Nephron progenitor cell (in vitro differentiated cells): ENCODE data around the gene GATAD2A.

Experiments
- DNase-seq: peaks from one replicate; pipeline ENCODE4 v3.0.0; 2021
- H3K27ac Mint-ChIP-seq: 2 replicates; pipeline ENCODE4 v1.8.0; 2021; ENCODE audit warnings: mild to moderate bottlenecking, moderate library complexity, mixed read lengths
- H3K27me3 Mint-ChIP-seq: 2 replicates; pipeline ENCODE4 v1.8.0; 2021; ENCODE audit warnings: mild to moderate bottlenecking, low read depth, mixed read lengths; ENCODE audit not compliant: poor library complexity
- H3K36me3 Mint-ChIP-seq: 2 replicates; pipeline ENCODE4 v1.8.0; 2021; ENCODE audit warnings: low read depth, mixed read lengths
- H3K4me1 Mint-ChIP-seq: 2 replicates; pipeline ENCODE4 v1.8.0; 2021; ENCODE audit warnings: mixed read lengths
- H3K4me3 Mint-ChIP-seq: 2 replicates; pipeline ENCODE4 v1.8.0; 2021; ENCODE audit warnings: mild to moderate bottlenecking, moderate library complexity, mixed read lengths
- H3K9me3 Mint-ChIP-seq: 2 replicates; pipeline ENCODE4 v1.8.0; 2021; ENCODE audit warnings: mild to moderate bottlenecking, moderate library complexity, mixed read lengths
- TF ChIP-seq, protein P1 (sequence below): fragments of 200-600 bp; sonication (generic); IDR thresholded peaks from 2 replicates; pipeline ENCODE4 v1.5.0; 2021; ENCODE audit warnings: antibody characterized with exemption

Gene GATAD2A

DNA sequence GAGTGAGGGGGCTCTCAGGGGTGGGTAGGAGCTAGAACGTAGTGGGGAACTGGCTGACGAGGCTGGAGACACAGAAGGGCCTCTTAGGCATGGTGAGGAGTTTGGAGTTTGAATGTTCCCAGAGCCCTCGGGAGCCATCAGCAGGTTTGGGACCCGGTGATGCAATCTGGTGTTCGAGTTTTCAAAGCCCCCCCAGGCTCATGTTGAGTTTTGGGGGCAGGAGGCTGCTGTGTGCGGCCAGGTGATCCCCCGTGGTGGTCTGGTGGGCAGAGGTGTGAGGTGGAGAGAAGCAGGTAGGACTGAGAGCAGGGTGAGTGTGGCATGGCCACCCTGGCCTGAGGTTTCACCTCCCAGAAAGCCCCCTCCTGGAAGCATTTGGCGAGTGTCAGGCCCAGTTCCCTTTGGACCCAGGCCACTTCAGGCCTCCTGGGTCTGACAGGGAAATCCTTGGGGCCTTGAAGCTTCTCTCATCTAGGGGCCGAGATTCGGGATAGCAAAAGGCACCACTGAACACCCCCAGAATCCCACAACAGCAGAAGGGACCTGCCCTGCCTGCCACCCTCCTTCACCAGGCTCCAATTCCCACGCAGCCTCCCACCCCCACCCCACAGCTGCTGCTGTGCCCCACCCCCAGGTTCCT, 124.4 kb downstream of the GATAD2A start:
- H3K27ac Mint-ChIP-seq, result peak overlapping the region; percentile 88
- peaks cover 23% of the 10 kb centered on the region for H3K36me3 Mint-ChIP-seq
- no peaks in the 10 kb centered on the region for H3K9me3 Mint-ChIP-seq
- no peak for DNase-seq
- no peak overlapping the region for H3K4me3 Mint-ChIP-seq
- TF ChIP-seq, protein P1, sequence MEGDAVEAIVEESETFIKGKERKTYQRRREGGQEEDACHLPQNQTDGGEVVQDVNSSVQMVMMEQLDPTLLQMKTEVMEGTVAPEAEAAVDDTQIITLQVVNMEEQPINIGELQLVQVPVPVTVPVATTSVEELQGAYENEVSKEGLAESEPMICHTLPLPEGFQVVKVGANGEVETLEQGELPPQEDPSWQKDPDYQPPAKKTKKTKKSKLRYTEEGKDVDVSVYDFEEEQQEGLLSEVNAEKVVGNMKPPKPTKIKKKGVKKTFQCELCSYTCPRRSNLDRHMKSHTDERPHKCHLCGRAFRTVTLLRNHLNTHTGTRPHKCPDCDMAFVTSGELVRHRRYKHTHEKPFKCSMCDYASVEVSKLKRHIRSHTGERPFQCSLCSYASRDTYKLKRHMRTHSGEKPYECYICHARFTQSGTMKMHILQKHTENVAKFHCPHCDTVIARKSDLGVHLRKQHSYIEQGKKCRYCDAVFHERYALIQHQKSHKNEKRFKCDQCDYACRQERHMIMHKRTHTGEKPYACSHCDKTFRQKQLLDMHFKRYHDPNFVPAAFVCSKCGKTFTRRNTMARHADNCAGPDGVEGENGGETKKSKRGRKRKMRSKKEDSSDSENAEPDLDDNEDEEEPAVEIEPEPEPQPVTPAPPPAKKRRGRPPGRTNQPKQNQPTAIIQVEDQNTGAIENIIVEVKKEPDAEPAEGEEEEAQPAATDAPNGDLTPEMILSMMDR, result no peak
- H3K4me1 Mint-ChIP-seq, result peaks cover 64% of the 10 kb centered on the region
- peaks cover 14% of the 10 kb centered on the region for H3K27me3 Mint-ChIP-seq

DNA sequence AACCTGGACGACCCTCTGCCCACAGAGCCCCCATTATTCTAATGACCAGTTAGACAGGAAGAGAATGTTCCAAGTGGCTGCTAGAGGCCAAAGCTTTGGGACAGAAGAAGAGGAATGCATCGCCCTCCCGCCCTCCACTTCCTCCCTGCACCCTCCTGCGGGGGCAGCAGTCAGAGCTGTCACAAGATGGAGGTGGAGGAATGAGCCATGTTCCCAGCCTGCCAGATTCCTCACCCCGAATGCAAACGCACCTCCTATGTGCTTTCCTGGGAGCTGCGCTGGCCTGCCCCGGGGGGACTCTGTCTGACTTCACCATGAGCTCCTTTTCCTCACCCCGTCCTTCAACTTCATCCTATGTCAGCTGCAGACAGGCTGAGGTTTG, 124.9 kb downstream of the GATAD2A start:
- peaks cover 23% of the 10 kb centered on the region for H3K36me3 Mint-ChIP-seq
- H3K27ac Mint-ChIP-seq, result peak overlapping the region; percentile 88
- H3K4me1 Mint-ChIP-seq, result peaks cover 59% of the 10 kb centered on the region
- TF ChIP-seq, protein P1, result no peak
- no peaks in the 10 kb centered on the region for H3K9me3 Mint-ChIP-seq
- no peak overlapping the region for H3K4me3 Mint-ChIP-seq
- DNase-seq, result no peak
- peaks cover 14% of the 10 kb centered on the region for H3K27me3 Mint-ChIP-seq

DNA sequence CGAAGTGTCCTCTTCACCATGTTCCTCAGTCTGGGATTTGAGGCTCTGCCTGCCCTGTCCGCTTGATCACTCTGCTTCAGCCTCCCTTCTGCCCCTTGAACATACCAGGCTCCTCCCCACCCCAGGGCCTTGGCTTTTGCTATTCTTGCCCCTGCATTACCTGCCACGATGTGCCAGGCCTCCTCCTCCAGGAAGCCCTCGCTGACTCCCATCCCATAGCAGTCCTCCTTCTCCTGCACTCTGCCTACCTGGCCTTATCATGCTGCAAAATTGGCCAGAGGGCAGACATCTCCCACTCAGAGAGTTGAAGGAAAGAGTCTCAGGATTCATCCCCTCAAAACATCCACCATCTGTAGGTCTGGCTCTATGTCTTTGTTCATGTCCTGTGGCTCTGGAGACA, 125.4 kb downstream of the GATAD2A start:
- no peak overlapping the region for H3K4me3 Mint-ChIP-seq
- TF ChIP-seq, protein P1, result no peak
- H3K9me3 Mint-ChIP-seq, result no peaks in the 10 kb centered on the region
- peaks cover 14% of the 10 kb centered on the region for H3K27me3 Mint-ChIP-seq
- H3K27ac Mint-ChIP-seq, result peak overlapping the region; percentile 88
- DNase-seq, result no peak
- peaks cover 23% of the 10 kb centered on the region for H3K36me3 Mint-ChIP-seq
- H3K4me1 Mint-ChIP-seq, result peaks cover 57% of the 10 kb centered on the region

DNA sequence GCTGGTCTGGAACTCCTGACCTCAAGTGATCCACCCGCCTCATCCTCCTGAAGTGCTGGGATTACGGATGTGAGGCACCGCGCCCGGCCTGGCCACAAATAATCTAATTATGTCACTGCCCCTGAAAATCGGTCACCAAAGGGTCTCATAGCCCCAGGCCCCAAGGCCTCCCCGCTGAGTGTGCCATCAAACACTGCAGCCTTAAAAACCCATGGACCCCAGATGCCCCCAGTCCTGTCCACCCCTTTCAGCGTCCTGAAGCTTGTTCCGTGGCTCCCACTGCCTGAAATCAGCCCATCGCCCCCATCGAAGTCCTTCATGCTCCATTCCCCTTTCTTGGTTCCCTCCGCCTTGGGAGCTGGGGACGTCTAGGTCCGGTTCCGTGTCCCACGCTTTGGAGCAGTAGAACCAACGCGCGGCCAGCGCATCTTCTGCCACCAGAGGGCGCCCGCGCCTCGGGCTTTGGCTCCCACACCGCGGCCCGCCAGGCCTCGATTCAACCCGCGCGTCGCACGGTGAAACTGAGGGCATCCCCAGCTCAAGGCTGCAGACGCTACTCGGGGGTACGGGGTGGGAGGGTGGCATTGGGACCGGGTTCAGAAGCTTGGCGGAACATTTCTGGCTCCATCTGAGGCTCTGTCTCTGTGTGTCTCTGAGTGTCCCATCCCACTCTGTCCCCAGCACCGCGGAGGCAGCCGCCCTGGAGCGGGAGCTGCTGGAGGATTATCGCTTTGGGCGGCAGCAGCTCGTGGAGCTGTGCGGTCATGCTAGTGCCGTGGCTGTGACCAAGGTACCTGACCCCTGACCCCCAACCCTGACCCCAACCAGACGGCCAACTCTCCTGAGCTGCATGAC, 126.7 kb downstream of the GATAD2A start:
- Mint-ChIP-seq H3K27ac (no peak overlapping the region), H3K36me3 (peaks cover 23% of the 10 kb centered on the region), H3K4me3 (no peak overlapping the region), H3K9me3 (no peaks in the 10 kb centered on the region), H3K4me1 (peaks cover 44% of the 10 kb centered on the region), H3K27me3 (peaks cover 10% of the 10 kb centered on the region)
- peak; percentile 90 for DNase-seq
- TF ChIP-seq, protein P1, result peak; percentile 92

DNA sequence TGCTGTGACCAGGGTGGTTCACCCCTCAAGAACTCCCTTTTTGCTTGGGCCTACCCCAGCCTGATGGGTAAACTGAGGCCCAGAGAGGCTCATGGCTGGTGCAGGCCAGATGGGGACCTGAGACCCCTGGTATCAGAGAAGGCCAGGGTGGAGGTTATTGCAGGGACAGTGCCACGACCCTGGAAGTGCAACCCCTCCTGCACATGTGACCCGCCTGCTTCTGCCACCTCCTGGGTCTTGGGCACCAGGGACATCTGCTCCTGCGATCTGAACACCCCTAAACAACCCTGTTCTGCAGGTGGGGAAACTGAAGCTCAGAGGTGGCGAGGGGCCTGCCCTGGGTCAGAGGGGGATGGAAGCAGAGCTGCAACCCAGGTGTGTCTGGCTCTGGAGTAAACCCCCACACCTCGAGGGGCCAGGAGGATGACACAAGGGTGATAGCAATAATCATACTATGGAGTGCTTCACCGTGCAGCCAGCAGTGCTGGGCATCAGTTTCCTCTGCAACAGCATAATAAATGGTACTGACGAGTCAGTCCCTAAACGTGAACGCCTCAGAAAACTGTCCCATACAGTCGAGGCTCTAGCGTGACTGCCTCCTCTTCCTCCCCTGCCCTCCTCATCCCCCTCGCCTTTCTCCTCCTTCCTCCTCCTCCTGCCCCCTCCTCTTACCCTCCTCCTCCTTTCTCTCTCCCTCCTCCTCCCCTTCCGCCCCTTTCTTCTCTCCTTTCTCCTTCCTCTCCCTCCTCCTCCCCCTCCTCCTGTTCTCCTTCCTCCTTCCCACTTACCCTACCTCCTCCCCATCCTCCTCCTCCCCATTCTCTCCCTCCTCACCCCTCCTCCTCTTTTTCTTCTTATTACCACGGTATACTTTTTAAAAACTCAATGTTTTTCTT, 127.6 kb downstream of the GATAD2A start:
- TF ChIP-seq, protein P1, result no peak
- Mint-ChIP-seq H3K9me3 (no peaks in the 10 kb centered on the region), H3K27me3 (peaks cover 5% of the 10 kb centered on the region), H3K4me1 (peaks cover 40% of the 10 kb centered on the region), H3K27ac (no peak overlapping the region), H3K4me3 (no peak overlapping the region), H3K36me3 (peaks cover 23% of the 10 kb centered on the region)
- no peak for DNase-seq
